Stimulated activated CD4-positive, alpha-beta T cell treated with anti-CD3 and anti-CD28 coated beads, Interleukin-4, amount 100 ng/mL, for 48 hours (primary cell): ENCODE measurements around the gene KMT2C.

Experiments
- DNase-seq, 2 donors: peaks; one replicate each; pipeline ENCODE4 v3.0.0-alpha.2; 2020; ENCODE audit warnings: low read depth in 2 of 2

The KMT2C gene

DNA sequence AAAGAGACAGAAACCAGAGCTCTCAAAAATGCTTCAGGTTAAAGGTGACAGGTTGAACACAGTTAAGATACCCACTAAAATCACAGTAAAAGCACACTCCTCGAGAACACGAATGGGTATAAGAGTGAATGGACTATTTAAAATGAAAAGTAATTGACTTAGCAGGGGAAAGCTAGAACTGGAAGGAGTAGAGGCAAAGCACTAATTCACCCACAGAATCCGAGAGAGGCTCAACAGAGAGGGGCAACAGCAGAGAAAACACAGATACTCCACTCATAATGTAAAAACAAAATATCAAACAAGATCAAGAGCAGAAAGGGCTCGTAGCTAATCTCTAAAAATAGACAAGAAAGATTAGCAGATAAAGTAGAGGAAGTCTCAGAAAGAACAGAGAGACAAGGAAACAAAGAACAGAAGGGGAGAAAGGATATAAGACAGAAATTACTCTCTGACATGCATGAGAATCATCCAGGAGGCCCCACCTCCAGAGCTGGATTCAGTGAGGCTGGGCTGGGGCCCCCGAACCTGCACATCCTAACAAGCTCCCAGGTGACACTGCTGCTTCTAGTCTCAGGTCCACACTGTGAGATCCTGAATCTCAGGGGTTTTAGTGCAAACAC, 292.7 kb downstream of the KMT2C start:
- no peak for DNase-seq

DNA sequence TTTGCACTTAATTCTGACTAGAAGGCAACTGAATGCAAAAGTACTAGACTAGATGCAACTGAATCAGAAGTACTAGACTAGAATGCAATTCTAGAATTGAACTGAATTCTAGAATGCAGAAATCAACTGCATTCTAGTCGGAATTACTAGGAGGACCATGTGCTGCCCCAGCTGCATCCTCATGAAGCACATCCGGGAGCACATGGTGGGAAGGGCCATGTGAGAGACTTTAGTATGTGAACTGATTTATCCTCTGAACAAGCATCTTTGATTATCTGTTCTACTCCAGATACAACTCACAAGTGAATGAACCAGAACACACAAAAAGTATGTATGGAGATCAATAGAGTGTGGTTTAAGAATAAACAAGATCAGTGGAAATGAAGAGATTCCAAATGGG, 295.2 kb downstream of the KMT2C start:
- DNase-seq: no peak

- no peak for DNase-seq
Observed at GRCh38 chr7:152140067-152140466, 295.7 kb downstream of the KMT2C start.

DNA sequence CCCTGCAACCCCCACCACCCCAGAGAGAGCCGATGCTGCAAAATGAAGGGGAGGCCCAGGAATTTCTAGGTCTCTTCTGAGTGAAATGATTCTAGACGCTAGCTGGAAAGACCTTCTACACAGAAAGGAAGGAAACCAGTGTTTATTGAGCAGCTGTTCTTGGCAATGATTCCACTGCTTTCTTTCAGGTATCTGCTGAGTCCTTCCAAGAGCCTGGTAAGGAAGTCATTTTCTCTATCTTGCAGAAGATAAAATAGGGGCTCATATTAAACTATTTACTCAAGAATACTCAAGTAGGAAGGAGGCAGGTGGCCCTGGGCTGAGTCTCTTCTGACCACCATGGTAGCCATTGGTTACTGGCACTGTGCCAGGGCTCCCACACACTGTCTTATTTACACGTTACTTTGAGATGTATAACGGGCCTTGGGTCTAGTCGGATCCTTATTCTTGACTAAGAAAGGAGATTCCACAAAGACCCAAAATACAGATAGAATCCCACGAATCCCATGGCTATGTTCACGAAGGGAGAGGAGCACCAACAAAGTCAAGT, 298.3 kb downstream of the KMT2C start:
- DNase-seq: no peak

- DNase-seq: no peak
Observed at GRCh38 chr7:152136686-152137085, 299.1 kb downstream of the KMT2C start.

GRCh38 chr7:152133804-152134203, 302.0 kb downstream of the KMT2C start:
- DNase-seq: no peak

- no peak for DNase-seq
Observed at GRCh38 chr7:152132812-152133211, 303.0 kb downstream of the KMT2C start.

GRCh38 chr7:152131981-152132494, 303.8 kb downstream of the KMT2C start:
- no peak for DNase-seq

GRCh38 chr7:152130658-152131590, 304.9 kb downstream of the KMT2C start:
- no peak for DNase-seq

DNA sequence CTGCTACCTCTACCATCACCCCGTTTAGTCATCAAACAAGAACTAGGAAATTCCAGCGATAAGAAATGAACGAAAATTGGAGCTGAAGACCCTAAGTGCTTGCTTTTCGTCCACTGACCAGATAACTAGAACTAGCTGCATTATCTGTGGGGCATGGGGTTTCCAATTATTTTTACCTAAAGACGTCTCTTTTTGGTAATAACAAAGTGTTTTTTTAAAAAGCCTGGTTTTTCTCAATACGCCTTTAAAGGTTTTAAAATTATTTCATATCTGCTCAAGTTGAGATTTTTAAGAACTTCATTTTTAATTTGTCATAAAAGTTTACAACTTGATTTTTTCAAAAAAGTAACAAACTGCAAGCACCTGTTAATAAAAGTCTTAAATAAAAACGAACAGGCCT, 306.1 kb downstream of the KMT2C start:
- DNase-seq: no peak

GRCh38 chr7:152128741-152129461, 306.9 kb downstream of the KMT2C start:
- no peak for DNase-seq

- no peak for DNase-seq
Observed at GRCh38 chr7:152128252-152128651, 307.6 kb downstream of the KMT2C start.

- no peak for DNase-seq
Observed at GRCh38 chr7:152127229-152127628, 308.6 kb downstream of the KMT2C start.

DNA sequence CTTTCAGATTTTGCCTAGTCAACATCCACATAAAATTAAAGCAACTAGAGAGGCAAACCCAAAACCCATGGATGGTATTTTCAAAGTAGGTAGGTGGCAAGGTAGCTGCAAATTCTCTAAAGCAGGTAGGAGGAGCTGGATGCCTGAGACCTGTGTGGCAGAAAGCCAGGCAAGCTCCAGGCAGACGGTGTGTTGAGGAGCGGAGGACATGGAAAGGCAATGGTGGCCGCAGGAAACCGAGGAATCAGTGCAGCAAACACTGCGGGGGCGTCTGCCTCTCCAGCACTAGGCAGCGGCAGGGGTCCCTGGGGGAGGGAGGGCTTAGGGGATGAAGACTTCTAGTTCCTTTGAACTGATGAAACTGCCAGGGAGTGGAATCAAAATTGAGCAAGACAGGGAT, 309.1 kb downstream of the KMT2C start:
- DNase-seq: no peak

GRCh38 chr7:152122540-152122939, 313.3 kb downstream of the KMT2C start:
- no peak for DNase-seq

- no peak for DNase-seq
Observed at GRCh38 chr7:152121432-152121831, 314.4 kb downstream of the KMT2C start.

DNA sequence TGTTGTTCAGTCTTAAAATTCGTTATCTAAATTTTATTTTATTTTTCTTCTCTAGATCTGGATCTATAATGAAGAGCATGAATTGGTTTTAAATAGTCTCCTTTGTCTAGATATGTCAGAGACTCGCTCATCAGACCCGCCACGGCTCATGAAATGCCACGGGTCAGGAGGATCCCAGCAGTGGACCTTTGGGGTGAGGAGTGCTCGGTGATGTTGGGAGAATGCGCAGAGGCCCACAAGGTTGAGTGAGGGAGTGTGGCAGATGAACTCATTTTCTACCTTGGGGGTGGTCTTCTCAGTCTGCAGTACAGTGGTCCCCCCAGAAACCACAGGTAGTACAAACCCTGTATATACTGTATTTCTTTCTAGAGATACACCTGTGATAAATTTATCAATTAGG, 315.0 kb downstream of the KMT2C start:
- no peak for DNase-seq

DNA sequence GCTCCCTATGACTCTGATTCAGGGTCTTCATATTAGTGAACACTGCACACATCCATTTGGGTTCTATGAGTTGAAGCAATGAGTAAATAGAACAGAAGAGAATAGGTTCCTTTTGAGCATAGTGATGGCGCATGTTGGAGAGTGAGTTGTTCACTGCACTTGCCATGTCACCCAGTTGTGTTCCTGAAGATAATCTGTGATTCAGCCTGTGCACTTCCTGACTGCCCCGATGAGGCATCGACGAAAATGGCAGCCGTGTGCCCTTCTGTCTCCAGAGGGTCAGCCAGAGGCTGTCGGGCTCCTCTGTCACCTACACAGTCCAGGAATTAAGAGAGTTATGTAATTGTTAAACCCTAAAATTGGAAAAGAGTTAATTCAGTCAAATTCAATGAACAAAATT, 315.6 kb downstream of the KMT2C start:
- DNase-seq: no peak

DNA sequence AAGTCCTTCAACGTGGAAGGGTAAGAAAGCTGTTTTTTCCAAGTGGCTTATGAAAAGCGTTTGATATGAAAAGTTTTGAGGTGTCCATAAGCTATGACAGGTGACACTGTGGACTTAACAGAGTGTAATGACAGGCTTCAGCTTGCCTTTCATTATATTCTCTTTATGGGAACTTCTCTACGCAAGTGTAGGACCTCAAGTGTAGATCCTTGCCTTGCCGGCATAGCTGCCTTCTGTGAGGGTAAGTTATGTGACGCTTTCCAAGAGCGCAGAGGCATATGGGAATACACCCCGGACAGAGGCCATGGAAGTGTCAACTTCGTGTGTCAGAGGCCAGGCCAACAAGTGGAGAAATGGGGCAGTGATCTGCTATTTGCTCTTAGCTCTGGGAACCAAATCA, 318.4 kb downstream of the KMT2C start:
- DNase-seq: no peak

- no peak for DNase-seq
Observed at GRCh38 chr7:152115021-152115718, 320.6 kb downstream of the KMT2C start.

- DNase-seq: no peak
Observed at GRCh38 chr7:152112829-152113228, 323.0 kb downstream of the KMT2C start.
